Motor neuron (in vitro differentiated cells): Measurements from ENCODE around the gene PIM3. TPM values are rescaled to one million over a fixed set of nuclear protein-coding genes. Genes with fewer than 3 reads are reported as not detected.

Experiments
- ATAC-seq, 8 experiments: fragments of 200-7000 bp; cut with Tn5 transposase; replicated peaks in 6 of 8; 2 replicates each; pipeline ENCODE4 v1.8.0; 2021; ENCODE audit warnings: mild to moderate bottlenecking in 8 of 8, moderate library complexity in 8 of 8
- H3K27ac ChIP-seq, 2 donors: fragments of 250-450 bp; sonication (Bioruptor Pico); 2 replicates each; pipeline ENCODE4 v1.9.0; 2021; ENCODE audit warnings: antibody characterized with exemption in 2 of 2, mild to moderate bottlenecking in 2 of 2, moderate library complexity in 1 of 2
- H3K4me1 ChIP-seq, 2 donors: fragments of 250-450 bp; sonication (Bioruptor Pico); replicated peaks in 1 of 2; 2 replicates each; pipeline ENCODE4 v1.6.1; 2021; ENCODE audit warnings: antibody characterized with exemption in 2 of 2, mild to moderate bottlenecking in 2 of 2, moderate library complexity in 1 of 2
- H3K4me3 ChIP-seq, 5 donors: fragments of 250-450 bp; sonication (Bioruptor Pico); 2 replicates each; pipeline ENCODE4 v1.9.0; 2021; ENCODE audit warnings: antibody characterized with exemption in 5 of 5, mild to moderate bottlenecking in 5 of 5, moderate library complexity in 4 of 5
- WGBS, 10 experiments: fragments of 450-650 bp; shearing (Covaris generic); methylation state at CpG; one replicate each; pipeline ENCODE4 v1.0.0; 2022; 5-methylcytosine and 5-hydroxymethylcytosine counted together
- in situ Hi-C, 9 experiments: fragments of 400-800 bp; cut with MboI; loops; one replicate each; pipeline ENCODE4 v1.15.0; 2021; ENCODE audit warnings: low sequenced_read_pairs in 9 of 9, low pct_unique_long_range_greater_than_20kb in 2 of 9; ENCODE audit not compliant: unreplicated experiment in 9 of 9
- total RNA-seq, 8 experiments: library from RNA; unstranded; fragments of 300-600 nt; gene quantifications; 2 replicates each; pipeline versions ENCODE4 v1.2.3 to v1.2.4, GENCODE V29; 2022

PIM3 gene
- total RNA-seq, 8 experiments from 2014 or later: 10.1 to 40.6 (median 22.4) TPM

DNA sequence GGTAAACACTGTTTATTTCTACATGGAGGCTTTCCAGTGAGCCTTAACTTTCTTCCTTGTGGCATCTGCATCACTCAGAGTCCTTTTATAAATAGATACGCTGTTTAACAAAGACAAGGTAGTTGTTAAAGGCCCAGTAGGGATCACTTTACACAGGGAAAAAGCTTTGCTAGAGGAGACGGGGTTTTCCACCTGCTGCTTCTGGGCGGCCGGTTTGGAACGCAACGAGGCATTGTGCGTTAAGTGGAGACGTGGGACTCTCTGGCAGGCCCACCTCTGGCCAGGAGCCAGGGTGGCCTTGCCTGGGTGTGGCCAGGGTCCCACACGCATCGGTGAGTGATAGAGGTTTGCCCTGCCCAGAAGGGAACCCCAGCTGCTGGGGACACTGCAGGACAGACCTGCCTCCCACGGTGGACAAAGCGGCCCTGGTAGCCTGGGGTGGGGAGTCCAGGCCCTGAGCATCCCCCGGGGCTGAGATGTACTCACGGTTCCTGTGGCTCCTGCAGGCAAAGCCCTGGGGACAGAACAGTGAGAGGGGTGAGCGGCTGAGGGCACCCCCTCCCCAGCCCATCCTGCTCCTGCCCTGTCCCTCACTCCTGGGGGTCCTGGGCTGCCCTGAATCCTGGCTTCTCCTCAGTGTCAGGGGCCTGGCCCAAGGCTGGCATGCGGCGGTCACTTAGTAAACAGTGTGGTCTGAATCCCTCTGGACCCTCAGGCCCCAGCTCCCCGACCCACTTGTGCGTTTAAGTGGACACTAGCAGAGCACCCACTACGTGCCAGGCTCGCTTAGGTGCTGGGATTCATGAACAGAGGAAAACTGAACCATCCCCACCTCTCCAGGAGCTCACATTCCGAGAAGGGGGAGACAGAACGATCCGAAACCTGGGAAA, 47.8 kb downstream of the PIM3 start:
- no peak for ATAC-seq
- 20 to 85% (median 60%) methylated on average over 1 to 9 of the region's 24 CpGs; no CpG with 5 or more reads in 1 of the 10 experiments for WGBS, 10 experiments
- H3K4me3 ChIP-seq: no peak overlapping the region
- no peak overlapping the region for H3K27ac ChIP-seq
- H3K4me1 ChIP-seq: peaks cover 0 to 3% of the 10 kb centered on the region in 2 donors
- in situ Hi-C loops: no loop called here

DNA sequence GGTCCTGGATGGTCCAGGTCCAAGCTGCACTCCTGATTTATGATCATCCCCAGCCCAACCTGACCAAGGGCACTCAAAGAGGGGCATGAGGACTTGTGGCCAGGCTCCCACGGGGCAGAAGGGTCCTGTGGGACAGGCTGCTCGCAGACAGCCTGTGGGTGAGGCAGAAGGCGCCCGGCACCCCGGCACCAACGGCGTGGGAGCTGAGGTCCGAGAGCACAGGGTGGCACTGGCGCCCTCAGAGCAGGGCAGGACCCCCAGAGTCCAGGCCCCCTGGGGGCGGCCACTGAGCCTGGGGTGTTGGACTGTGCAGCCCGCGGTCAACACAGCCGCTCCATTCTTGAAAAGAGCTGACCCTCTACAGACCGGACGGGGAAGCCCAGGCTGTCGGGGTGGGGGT, 48.7 kb downstream of the PIM3 start:
- no peak for ATAC-seq
- peaks cover 0 to 3% of the 10 kb centered on the region in 2 donors for H3K4me1 ChIP-seq
- H3K27ac ChIP-seq: no peak overlapping the region
- in situ Hi-C loops: no loop called here
- WGBS, 10 experiments: no CpG with 5 or more reads among the region's 16 CpGs
- no peak overlapping the region for H3K4me3 ChIP-seq

DNA sequence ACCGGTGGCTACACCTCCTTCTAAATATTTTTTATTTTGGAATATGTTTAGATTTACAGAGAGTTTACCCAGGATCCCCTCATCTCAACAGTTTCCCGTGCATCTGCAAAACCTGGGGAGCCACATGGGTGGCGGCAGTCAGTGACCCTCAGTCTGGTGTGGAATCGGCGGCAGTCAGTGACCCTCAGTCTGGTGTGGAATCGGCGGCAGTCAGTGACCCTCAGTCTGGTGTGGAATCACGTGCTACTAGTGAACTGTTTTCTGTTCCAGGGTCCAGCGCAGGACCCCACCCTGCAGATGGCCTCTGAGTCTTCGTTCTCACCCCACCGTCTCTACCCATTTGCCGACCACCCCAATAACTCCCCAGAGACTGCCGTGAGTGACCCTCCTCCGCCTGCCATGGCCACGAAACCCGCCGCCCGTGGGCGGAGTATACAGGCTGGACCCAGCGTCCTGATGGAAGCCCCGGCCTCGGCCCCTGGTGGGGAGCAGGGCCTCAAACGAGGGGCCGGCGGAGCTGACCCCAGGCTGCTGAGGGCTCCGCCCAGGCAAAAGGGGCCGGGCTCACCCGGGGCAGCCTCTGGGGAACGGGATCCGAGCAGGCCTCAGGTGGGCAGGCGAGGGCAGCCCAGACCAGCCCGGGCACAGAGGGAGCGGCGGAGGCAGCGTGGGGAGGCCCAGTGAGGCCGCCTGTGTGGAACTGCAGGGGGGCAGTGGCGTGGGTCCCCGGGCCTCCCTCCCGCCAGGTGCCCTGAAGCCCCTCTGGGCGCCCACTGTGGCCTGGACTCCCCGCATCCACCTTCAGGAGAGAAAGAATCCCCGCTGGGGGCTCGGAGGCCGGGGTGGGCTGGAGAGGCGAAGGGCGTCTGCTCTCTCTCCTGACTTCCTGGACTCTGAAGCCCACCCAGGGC, 49.4 kb downstream of the PIM3 start:
- H3K4me1 ChIP-seq: peaks cover 0 to 11% of the 10 kb centered on the region in 2 donors
- no peak for ATAC-seq
- H3K27ac ChIP-seq: no peak overlapping the region
- H3K4me3 ChIP-seq: no peak overlapping the region
- 20 to 100% (median 87%) methylated on average over 3 to 7 of the region's 46 CpGs; no CpG with 5 or more reads in 2 of the 10 experiments for WGBS, 10 experiments
- in situ Hi-C loops: no loop called here

DNA sequence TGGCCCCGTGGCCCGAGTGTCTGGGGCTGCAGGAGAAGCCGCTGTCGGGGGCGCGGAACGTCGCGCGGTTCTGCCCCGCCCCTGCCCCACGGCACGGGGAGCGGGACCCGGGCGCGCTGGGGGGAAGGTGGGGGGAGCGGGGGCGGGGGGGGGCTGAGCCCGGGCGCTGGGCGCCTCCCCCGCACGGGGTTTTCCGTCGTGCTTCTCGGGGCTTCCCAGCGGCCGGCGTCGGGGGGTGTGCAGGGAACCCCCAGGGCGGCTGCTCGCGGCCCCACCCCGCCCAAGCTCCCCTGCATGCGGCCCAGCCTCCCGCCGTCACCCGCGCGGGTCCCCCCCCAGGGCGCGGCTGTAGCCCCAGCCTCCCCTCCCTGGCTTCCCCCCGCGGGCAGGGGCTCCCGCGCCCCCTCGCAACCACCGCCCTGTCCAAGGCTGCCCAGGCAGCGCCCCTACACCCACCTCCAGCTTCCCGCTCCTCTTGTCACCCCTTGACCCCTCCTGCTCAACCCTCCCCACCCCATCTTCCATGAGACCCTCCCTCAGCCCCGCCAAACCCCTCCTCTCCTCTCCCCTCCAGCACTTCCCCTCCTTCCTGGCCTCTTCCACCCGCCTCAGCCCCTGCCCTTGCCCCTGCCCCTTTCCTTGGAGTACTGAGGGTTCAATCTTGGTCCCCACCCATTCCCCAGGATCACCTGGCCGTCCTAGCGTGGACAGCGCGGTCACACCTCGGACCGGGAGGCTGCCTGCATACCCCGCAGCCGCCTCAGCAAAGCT, 50.3 kb downstream of the PIM3 start:
- peak in 4 of 8 experiments; percentile 4 to 31 (median 14) for ATAC-seq
- Histone ChIP-seq H3K4me3 (no peak overlapping the region), H3K4me1 (peaks cover 0 to 11% of the 10 kb centered on the region in 2 donors), H3K27ac (no peak overlapping the region)
- in situ Hi-C loops: no loop called here
- WGBS, 10 experiments: no CpG with 5 or more reads among the region's 61 CpGs

DNA sequence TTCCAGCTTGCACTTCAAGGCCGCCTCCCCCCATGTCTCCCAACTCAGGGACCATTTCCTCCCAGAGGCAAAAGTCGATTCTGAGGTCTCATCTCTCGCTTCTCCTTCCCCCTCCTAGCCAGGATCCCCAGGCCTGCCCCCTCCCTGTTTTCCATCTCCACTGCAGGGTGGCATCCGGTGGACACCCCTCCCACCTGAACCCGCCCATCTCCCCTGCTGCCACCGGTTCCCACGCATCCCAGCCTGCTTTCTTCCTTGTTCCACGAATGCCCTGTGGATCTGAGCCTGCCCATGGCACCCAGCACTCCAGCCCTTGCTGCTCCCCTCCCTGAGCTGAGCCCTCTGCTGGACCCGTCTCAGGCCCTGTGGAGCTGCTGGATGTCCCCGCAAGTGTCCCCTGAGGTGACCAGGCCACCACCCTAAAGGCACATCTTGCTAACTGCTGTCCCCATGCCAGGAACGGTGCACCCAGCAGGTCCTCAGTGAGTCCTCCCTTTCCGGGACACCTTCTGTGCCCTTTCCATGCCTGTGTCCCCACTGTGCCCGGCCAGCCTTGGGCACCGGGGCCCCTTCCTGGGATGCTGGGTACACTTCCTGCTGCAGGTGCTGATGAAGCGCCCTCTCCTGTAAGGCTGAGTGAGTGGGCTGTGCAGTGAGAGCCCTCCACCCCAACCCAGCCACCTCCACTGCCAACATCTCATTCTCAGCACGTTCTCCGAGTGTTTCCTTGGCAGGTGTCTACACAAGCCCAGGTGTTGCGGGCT, 51.1 kb downstream of the PIM3 start:
- no peak overlapping the region for H3K4me3 ChIP-seq
- no peak for ATAC-seq
- whole genome bisulfite sequencing, 10 experiments: 67 to 90% methylated on average over 2 to 3 of the region's 18 CpGs; no CpG with 5 or more reads in 8 of the 10 experiments
- no peak overlapping the region for H3K27ac ChIP-seq
- peaks cover 0 to 11% of the 10 kb centered on the region in 2 donors for H3K4me1 ChIP-seq
- in situ Hi-C loops: no loop called here

DNA sequence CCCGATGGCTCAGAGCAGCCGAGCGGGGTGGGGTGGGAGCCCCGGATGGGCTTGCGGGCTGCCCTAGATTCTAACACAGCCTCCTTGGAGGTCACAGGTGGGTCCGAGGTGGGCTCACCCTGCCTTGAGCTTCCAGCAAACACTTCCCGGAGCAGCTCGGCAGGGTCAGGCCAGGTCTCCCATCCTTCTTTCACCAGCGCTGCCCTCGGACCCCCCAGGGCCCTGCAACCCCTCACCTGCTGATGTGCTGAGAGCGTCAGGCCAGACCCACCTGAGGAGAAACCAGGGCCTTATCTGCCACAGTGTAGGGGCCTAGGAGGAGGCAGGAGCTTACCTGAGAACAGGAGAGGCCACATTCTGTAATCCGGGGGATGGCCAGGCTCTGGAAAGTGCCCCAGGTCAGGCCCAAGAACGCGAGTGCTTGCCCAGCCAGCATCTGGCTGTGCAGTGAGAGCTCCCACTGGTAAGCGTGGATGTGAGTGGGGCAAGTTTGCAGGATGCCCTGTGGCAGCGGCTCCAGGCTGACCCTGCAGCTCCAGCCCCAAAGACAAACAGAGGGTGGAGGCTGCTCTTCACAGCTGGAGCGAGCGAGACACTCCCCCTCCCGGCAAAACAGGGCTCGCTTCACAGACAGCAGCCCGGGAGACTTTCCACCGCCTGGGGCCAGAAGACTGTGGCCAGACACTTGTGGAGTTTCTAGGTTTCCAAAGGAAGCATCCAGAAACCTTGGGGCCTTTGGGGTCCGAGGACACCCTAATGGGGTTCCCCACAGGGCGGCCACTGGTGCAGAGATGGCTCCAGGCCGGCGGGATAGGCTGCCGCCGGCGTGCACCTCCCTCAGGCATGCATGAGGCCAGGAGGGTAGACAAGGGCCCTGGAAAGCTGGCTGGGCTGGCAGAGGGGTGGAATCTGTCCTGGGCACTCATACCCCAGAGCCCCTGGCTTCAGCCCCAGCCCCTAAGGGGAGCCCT, 51.9 kb downstream of the PIM3 start, which contains the start of gene IL17REL:
IL17REL (minus strand) TSS at position 555 of the 971 bp plus-strand sequence; CDS start at position 436, 119 bp downstream.
- in situ Hi-C loops: no loop called here
- ATAC-seq: peak in 7 of 8 experiments; percentile 40 to 71 (median 44)
- 0 to 56% (median 32%) methylated on average over 1 to 5 of the region's 29 CpGs; no CpG with 5 or more reads in 3 of the 10 experiments for WGBS, 10 experiments

More for the DNA sequence above, 51.9 kb downstream of the PIM3 start, which contains the start of gene IL17REL:
- Histone ChIP-seq H3K4me3 (no peak within 1 kb of the TSS), H3K4me1 (peaks cover 0 to 11% of the 10 kb centered on the region in 2 donors), H3K27ac (no peak within 1 kb of the TSS)

Other genes with a start within 250 kb of the PIM3 start
- gene BRD1, start 132.9 kb upstream of the PIM3 start, total RNA-seq: 10 to 100 TPM; 19.1 to 44.4 (median 27.5) TPM
- 10 to 100 TPM in 7 of 8 experiments, 1 to 10 TPM in 1; 5.9 to 31.4 (median 16.9) TPM for gene ZBED4, start 106.9 kb upstream of the PIM3 start, total RNA-seq
- gene ALG12, start 42.3 kb upstream of the PIM3 start, total RNA-seq: 10 to 100 TPM in 4 of 8 experiments, 1 to 10 TPM in 4; 4.8 to 13.1 (median 9.7) TPM
- gene CRELD2, start 42.1 kb upstream of the PIM3 start, total RNA-seq: 10 to 100 TPM; 20.7 to 62.4 (median 33.3) TPM
- gene IL17REL, start 52.0 kb downstream of the PIM3 start, total RNA-seq: under 1 TPM in 5 of 8 experiments, not detected in 3; 0.07 to 0.47 (median 0.20) TPM
- under 1 TPM in 2 of 8 experiments, not detected in 6; 0.09 to 0.17 TPM for gene TTLL8, start 97.5 kb downstream of the PIM3 start, total RNA-seq
- gene MLC1, start 124.7 kb downstream of the PIM3 start, total RNA-seq: 10 to 100 TPM in 1 of 8 experiments, 1 to 10 TPM in 1, under 1 TPM in 6; 0.10 to 85.3 (median 0.28) TPM
- gene MOV10L1, start 129.2 kb downstream of the PIM3 start, total RNA-seq: 1 to 10 TPM in 1 of 8 experiments, under 1 TPM in 7; 0.11 to 2.9 (median 0.45) TPM
- gene PANX2, start 210.0 kb downstream of the PIM3 start, total RNA-seq: 1 to 10 TPM in 7 of 8 experiments, under 1 TPM in 1; 0.97 to 4.7 (median 1.9) TPM
- gene TRABD, start 225.1 kb downstream of the PIM3 start, total RNA-seq: 10 to 100 TPM in 6 of 8 experiments, 1 to 10 TPM in 2; 8.2 to 37.4 (median 12.5) TPM
- 10 to 100 TPM in 5 of 8 experiments, 1 to 10 TPM in 3; 7.5 to 32.8 (median 11.2) TPM for gene SELENOO, start 240.2 kb downstream of the PIM3 start, total RNA-seq